A549 treated with CORT108297 at 1 μM for 4 hours (cell line): ENCODE measurements around the gene ZSCAN5B. TPM values are rescaled to one million over a fixed set of nuclear protein-coding genes. Genes with fewer than 3 reads are reported as not detected.

ENCODE experiments used
- total RNA-seq: library from RNA; stranded (reverse); fragments of 200-300 nt; extraction: Qiagen RNA extraction; gene quantifications from 5 replicates; pipeline ENCODE4 v1.2.3, GENCODE V29; 2022

The ZSCAN5B gene, protein sequence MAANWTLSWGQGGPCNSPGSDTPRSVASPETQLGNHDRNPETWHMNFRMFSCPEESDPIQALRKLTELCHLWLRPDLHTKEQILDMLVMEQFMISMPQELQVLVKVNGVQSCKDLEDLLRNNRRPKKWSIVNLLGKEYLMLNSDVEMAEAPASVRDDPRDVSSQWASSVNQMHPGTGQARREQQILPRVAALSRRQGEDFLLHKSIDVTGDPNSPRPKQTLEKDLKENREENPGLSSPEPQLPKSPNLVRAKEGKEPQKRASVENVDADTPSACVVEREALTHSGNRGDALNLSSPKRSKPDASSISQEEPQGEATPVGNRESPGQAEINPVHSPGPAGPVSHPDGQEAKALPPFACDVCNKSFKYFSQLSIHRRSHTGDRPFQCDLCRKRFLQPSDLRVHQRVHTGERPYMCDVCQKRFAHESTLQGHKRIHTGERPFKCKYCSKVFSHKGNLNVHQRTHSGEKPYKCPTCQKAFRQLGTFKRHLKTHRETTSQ
- 0.05 TPM in 1 of 5 replicates, not detected in the others for total RNA-seq

GRCh38 chr19:56197646-56198045 is at the start of gene ZSCAN5B:
ZSCAN5B (minus strand) TSS chr19:56197783; CDS start chr19:56193052, 4,731 bp downstream.

DNA sequence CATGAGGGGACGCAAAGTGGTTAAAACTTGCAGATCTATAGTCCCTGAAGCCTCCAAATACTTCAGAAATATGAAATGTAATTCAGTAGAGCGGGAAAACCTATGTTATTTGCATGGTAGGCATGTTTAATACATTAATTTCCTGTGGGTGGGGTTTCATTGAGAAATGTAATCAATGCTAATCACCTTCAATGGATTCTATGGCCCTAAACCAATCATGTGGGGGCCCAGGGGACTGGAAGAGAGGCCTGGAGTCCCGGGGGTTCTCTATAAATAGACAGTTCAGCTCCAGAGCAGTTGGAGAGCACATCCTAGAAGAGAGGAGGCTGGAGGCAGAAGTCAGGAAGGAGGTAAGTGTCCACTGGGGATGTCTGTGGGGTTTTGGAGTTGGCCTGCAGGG is 4.4 kb upstream of the ZSCAN5B start, which contains the start of gene ZSCAN5C:
TSS of gene ZSCAN5C (plus strand) at position 301 of the 400 bp plus-strand sequence. CDS start 3,641 bp downstream, outside the sequence.

DNA sequence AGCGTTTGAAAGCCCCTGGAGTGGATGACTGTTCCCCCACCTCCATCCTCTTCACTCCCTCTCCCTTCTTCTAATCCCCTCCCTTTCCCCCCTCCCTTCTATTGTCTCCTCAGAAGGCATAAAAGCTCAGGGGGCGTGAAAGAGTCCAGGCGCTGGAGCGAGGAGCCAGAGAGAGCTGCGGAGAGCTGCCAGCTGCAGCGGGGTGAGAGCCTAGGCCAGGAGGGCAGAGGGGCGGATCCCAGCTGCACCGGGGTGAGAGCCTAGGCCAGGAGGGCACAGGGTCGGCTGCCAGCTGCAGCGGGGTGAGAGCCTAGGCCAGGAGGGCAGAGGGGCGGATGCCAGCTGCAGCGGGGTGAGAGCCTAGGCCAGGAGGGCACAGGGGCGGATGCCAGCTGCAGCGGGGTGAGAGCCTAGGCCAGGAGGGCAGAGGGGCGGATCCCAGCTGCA is 21.7 kb downstream of the ZSCAN5B start, which contains the start of gene GALP:
TSS of gene GALP (plus strand) at position 148 of the 447 bp plus-strand sequence. CDS start 1,101 bp downstream, outside the sequence.

GRCh38 chr19:56140583-56141416 is 56.8 kb downstream of the ZSCAN5B start, which contains the start of gene ZNF444:
ZNF444 (plus strand) TSS chr19:56141287; CDS start chr19:56146912, 5,625 bp downstream.

Other genes with a start within 250 kb of the ZSCAN5B start
- gene NLRP8, start 250.0 kb downstream of the ZSCAN5B start, total RNA-seq = not detected in 5 replicates
- gene NLRP5, start 211.0 kb downstream of the ZSCAN5B start, total RNA-seq = not detected in 5 replicates
- 25.4 to 52.9 TPM (median 48.0 TPM) in 5 replicates for gene ZNF787, start 76.5 kb downstream of the ZSCAN5B start, total RNA-seq
- 17.3 to 31.6 TPM (median 30.1 TPM) in 5 replicates for gene ZNF444, start 56.5 kb downstream of the ZSCAN5B start, total RNA-seq
- gene GALP, start 21.8 kb downstream of the ZSCAN5B start, total RNA-seq = not detected in 5 replicates
- not detected in 5 replicates for gene ZSCAN5C, start 4.5 kb upstream of the ZSCAN5B start, total RNA-seq
- not detected in 5 replicates for gene EDDM13, start 75.0 kb upstream of the ZSCAN5B start, total RNA-seq
- 6.0 to 9.0 TPM (median 8.0 TPM) in 5 replicates for gene ZSCAN5A, start 117.1 kb upstream of the ZSCAN5B start, total RNA-seq
- 0.78 to 1.4 TPM (median 0.84 TPM) in 5 replicates for gene ZNF582, start 195.8 kb upstream of the ZSCAN5B start, total RNA-seq
- gene ZNF583, start 206.5 kb upstream of the ZSCAN5B start, total RNA-seq = 1.4 to 2.3 TPM (median 1.9 TPM) in 5 replicates